ENCODE data around the gene HOXB2. TPM values are rescaled to one million over a fixed set of nuclear protein-coding genes. Genes with fewer than 3 reads are reported as not detected.
A peak's percentile ranks its signal among the peaks of the same experiment; 100 is the strongest.

Gene HOXB2
- total RNA-seq (10 to 100 TPM in 1 of 2 donors, 1 to 10 TPM in 1; 4.5 to 18.8 TPM), total RNA-seq (16.1 to 16.6 reads per million in 2 donors)

GRCh38 chr17:48545022-48545375 is at the start of gene HOXB2:
Gene HOXB2, minus strand, starts transcription at chr17:48545109. Its CDS starts 198 bp downstream, at chr17:48544911.
- peaks cover 33% of the 10 kb centered on the region for H3K4me1 Mint-ChIP-seq
- DNase-seq (no peak), ATAC-seq (no peak)
- peaks cover 10% of the 10 kb centered on the region for H3K36me3 Mint-ChIP-seq (ENCODE audit: low read depth)
- peak within 1 kb of the TSS; percentile 96 for H3K4me3 Mint-ChIP-seq
- H3K27me3 Mint-ChIP-seq, result peaks cover 11% of the 10 kb centered on the region
- no peaks in the 10 kb centered on the region for H3K9me3 ChIP-seq (ENCODE audit: control insufficient read depth, low read length, poor library complexity, severe bottlenecking)
- peak within 1 kb of the TSS; percentile 98 for H3K27ac Mint-ChIP-seq

- peak; percentile 77 for ATAC-seq
- DNase-seq, result peak; percentile 74 to 85 (median 78)
- H3K27ac Mint-ChIP-seq, result no peak overlapping the region
- H3K36me3 Mint-ChIP-seq (ENCODE audit: low read depth), result peaks cover 6% of the 10 kb centered on the region
- no peaks in the 10 kb centered on the region for H3K9me3 ChIP-seq (ENCODE audit: control insufficient read depth, low read length, poor library complexity, severe bottlenecking)
- peak overlapping the region; percentile 88 for H3K4me3 Mint-ChIP-seq
- H3K27me3 Mint-ChIP-seq, result peaks cover 93% of the 10 kb centered on the region
- H3K4me1 Mint-ChIP-seq, result peaks cover 42% of the 10 kb centered on the region
These were observed 49.1 kb upstream of the HOXB2 start for GRCh38 chr17:48593840-48594537.

GRCh38 chr17:48593126-48593829 is 48.4 kb upstream of the HOXB2 start, which contains the start of gene HOXB5:
Gene HOXB5, minus strand, starts transcription at chr17:48593779. Its CDS starts 97 bp downstream, at chr17:48593682.
- ATAC-seq, result peak; percentile 32
- H3K4me1 Mint-ChIP-seq, result peaks cover 40% of the 10 kb centered on the region
- peak within 1 kb of the TSS; percentile 49 for H3K27ac Mint-ChIP-seq
- H3K36me3 Mint-ChIP-seq (ENCODE audit: low read depth), result peaks cover 6% of the 10 kb centered on the region
- no peaks in the 10 kb centered on the region for H3K9me3 ChIP-seq (ENCODE audit: control insufficient read depth, low read length, poor library complexity, severe bottlenecking)
- H3K4me3 Mint-ChIP-seq, result peak within 1 kb of the TSS; percentile 88
- peaks cover 93% of the 10 kb centered on the region for H3K27me3 Mint-ChIP-seq
- DNase-seq, result no peak

- ATAC-seq (peak; percentile 28), DNase-seq (no peak)
- no peaks in the 10 kb centered on the region for H3K9me3 ChIP-seq (ENCODE audit: control insufficient read depth, low read length, poor library complexity, severe bottlenecking)
- H3K27me3 Mint-ChIP-seq, result peaks cover 93% of the 10 kb centered on the region
- peak overlapping the region; percentile 88 for H3K4me3 Mint-ChIP-seq
- H3K36me3 Mint-ChIP-seq (ENCODE audit: low read depth), result peaks cover 5% of the 10 kb centered on the region
- peak overlapping the region; percentile 49 for H3K27ac Mint-ChIP-seq
- H3K4me1 Mint-ChIP-seq, result peaks cover 36% of the 10 kb centered on the region
These were observed 47.7 kb upstream of the HOXB2 start for GRCh38 chr17:48592577-48592976.

- ATAC-seq, result no peak
- peaks cover 33% of the 10 kb centered on the region for H3K4me1 Mint-ChIP-seq
- H3K4me3 Mint-ChIP-seq, result peak overlapping the region; percentile 12
These were observed 47.2 kb upstream of the HOXB2 start for GRCh38 chr17:48592057-48592514.

GRCh38 chr17:48591255-48592056 is 46.5 kb upstream of the HOXB2 start:
- H3K27ac Mint-ChIP-seq, result no peak overlapping the region
- DNase-seq, result no peak
- H3K36me3 Mint-ChIP-seq (ENCODE audit: low read depth), result peaks cover 3% of the 10 kb centered on the region
- no peak for ATAC-seq
- H3K27me3 Mint-ChIP-seq, result peaks cover 93% of the 10 kb centered on the region
- H3K4me3 Mint-ChIP-seq, result peak overlapping the region; percentile 12
- H3K4me1 Mint-ChIP-seq, result peaks cover 27% of the 10 kb centered on the region
- H3K9me3 ChIP-seq (ENCODE audit: control insufficient read depth, low read length, poor library complexity, severe bottlenecking), result no peaks in the 10 kb centered on the region

More at GRCh38 chr17:48592057-48592514, 47.2 kb upstream of the HOXB2 start:
- Mint-ChIP-seq H3K27me3 (peaks cover 93% of the 10 kb centered on the region), H3K36me3 (ENCODE audit: low read depth) (peaks cover 4% of the 10 kb centered on the region), H3K27ac (no peak overlapping the region)
- H3K9me3 ChIP-seq (ENCODE audit: control insufficient read depth, low read length, poor library complexity, severe bottlenecking), result no peaks in the 10 kb centered on the region
- DNase-seq, result no peak

- peaks cover 2% of the 10 kb centered on the region for H3K36me3 Mint-ChIP-seq (ENCODE audit: low read depth)
- H3K4me3 Mint-ChIP-seq, result no peak overlapping the region
- peaks cover 93% of the 10 kb centered on the region for H3K27me3 Mint-ChIP-seq
- H3K9me3 ChIP-seq (ENCODE audit: control insufficient read depth, low read length, poor library complexity, severe bottlenecking), result no peaks in the 10 kb centered on the region
- ATAC-seq, result no peak
- H3K4me1 Mint-ChIP-seq, result peaks cover 28% of the 10 kb centered on the region
- H3K27ac Mint-ChIP-seq, result peak overlapping the region; percentile 11
- DNase-seq, result no peak
These were observed 45.8 kb upstream of the HOXB2 start for GRCh38 chr17:48590607-48591161.

- H3K9me3 ChIP-seq (ENCODE audit: control insufficient read depth, low read length, poor library complexity, severe bottlenecking), result no peaks in the 10 kb centered on the region
- Mint-ChIP-seq H3K27ac (peak within 1 kb of the TSS; percentile 11), H3K4me1 (peaks cover 35% of the 10 kb centered on the region), H3K27me3 (peaks cover 93% of the 10 kb centered on the region), H3K4me3 (no peak within 1 kb of the TSS), H3K36me3 (ENCODE audit: low read depth) (peaks cover 2% of the 10 kb centered on the region)
- ATAC-seq, result no peak
- DNase-seq, result no peak
These were observed 45.1 kb upstream of the HOXB2 start, which contains the start of gene HOXB3 for GRCh38 chr17:48589831-48590606. Gene HOXB3, minus strand, starts transcription at chr17:48590241. Its CDS starts 37,767 bp downstream, at chr17:48552474.

GRCh38 chr17:48589060-48589830 is 44.3 kb upstream of the HOXB2 start:
- DNase-seq (no peak), ATAC-seq (no peak)
- Mint-ChIP-seq H3K4me3 (no peak overlapping the region), H3K4me1 (peaks cover 40% of the 10 kb centered on the region), H3K36me3 (ENCODE audit: low read depth) (peaks cover 2% of the 10 kb centered on the region), H3K27me3 (peaks cover 88% of the 10 kb centered on the region), H3K27ac (no peak overlapping the region)
- H3K9me3 ChIP-seq (ENCODE audit: control insufficient read depth, low read length, poor library complexity, severe bottlenecking), result no peaks in the 10 kb centered on the region

GRCh38 chr17:48588528-48588927 is 43.6 kb upstream of the HOXB2 start:
- no peaks in the 10 kb centered on the region for H3K9me3 ChIP-seq (ENCODE audit: control insufficient read depth, low read length, poor library complexity, severe bottlenecking)
- Mint-ChIP-seq H3K4me1 (peaks cover 34% of the 10 kb centered on the region), H3K27me3 (peaks cover 90% of the 10 kb centered on the region), H3K36me3 (ENCODE audit: low read depth) (peaks cover 2% of the 10 kb centered on the region), H3K27ac (no peak overlapping the region), H3K4me3 (no peak overlapping the region)
- DNase-seq (no peak), ATAC-seq (no peak)

- H3K27ac Mint-ChIP-seq, result no peak overlapping the region
- H3K27me3 Mint-ChIP-seq, result peaks cover 92% of the 10 kb centered on the region
- no peak for ATAC-seq
- H3K4me3 Mint-ChIP-seq, result no peak overlapping the region
- H3K4me1 Mint-ChIP-seq, result peaks cover 31% of the 10 kb centered on the region
- DNase-seq, result no peak
- peaks cover 2% of the 10 kb centered on the region for H3K36me3 Mint-ChIP-seq (ENCODE audit: low read depth)
- H3K9me3 ChIP-seq (ENCODE audit: control insufficient read depth, low read length, poor library complexity, severe bottlenecking), result no peaks in the 10 kb centered on the region
These were observed 43.1 kb upstream of the HOXB2 start for GRCh38 chr17:48588074-48588415.
